IMR-90 (cell line): Measurements from ENCODE around the gene ACOX2. TPM values are rescaled to one million over a fixed set of nuclear protein-coding genes. Genes with fewer than 3 reads are reported as not detected.
A peak's percentile ranks its signal among the peaks of the same experiment; 100 is the strongest.

Experiments used
- ATAC-seq: fragments of 200-7000 bp; cut with Tn5 transposase; 2 replicates; pipeline ENCODE4 v1.9.1; 2020; ENCODE audit warnings: low read depth, mild to moderate bottlenecking, moderate library complexity
- BruUV-seq: library from RNA; stranded (reverse); fragments of 400-500 nt; replicated peaks from 2 replicates; lab custom pipeline; 2021; lab: Mats Ljungman, UMichigan
- CTCF ChIA-PET: fragments of 300-600 bp; formaldehyde crosslinking; extraction: SDS; loops from one replicate; lab custom pipeline; 2021; ENCODE audit warnings: antibody characterized with exemption; lab: Yijun Ruan, JAX
- POLR2A ChIA-PET: fragments of 300-600 bp; sonication (Branson Sonifier 250); formaldehyde crosslinking; loops from one replicate; lab custom pipeline; 2022; ENCODE audit warnings: antibody characterized with exemption; ENCODE audit not compliant: unreplicated experiment; lab: Charles Lee
- DNase-seq: peaks from one replicate; pipeline ENCODE4 v3.0.0; 2013
- H2AFZ ChIP-seq: replicated peaks from 2 replicates; pipeline ENCODE3; 2013; ENCODE audit warnings: low read length, mild to moderate bottlenecking; ENCODE audit not compliant: poor library complexity
- H2AK5ac ChIP-seq: 2 replicates; pipeline ENCODE4 v1.6.1; 2013; ENCODE audit warnings: low read depth, low read length, inconsistent platforms
- H2AK9ac ChIP-seq: replicated peaks from 2 replicates; pipeline ENCODE3; 2013; ENCODE audit warnings: mild to moderate bottlenecking, low read depth, low read length, moderate library complexity; ENCODE audit not compliant: poor library complexity
- H2BK120ac ChIP-seq: 2 replicates; pipeline ENCODE4 v1.6.1; 2013; ENCODE audit warnings: low read depth, low read length, inconsistent platforms
- H2BK15ac ChIP-seq: 3 replicates; pipeline ENCODE4 v1.6.1; 2013; ENCODE audit warnings: low read depth, low read length, inconsistent platforms
- H2BK20ac ChIP-seq: 2 replicates; pipeline ENCODE4 v1.6.1; 2013; ENCODE audit warnings: low read depth, mild to moderate bottlenecking, inconsistent platforms, low read length, moderate library complexity
- H2BK5ac ChIP-seq: 2 replicates; pipeline ENCODE4 v1.6.1; 2013; ENCODE audit warnings: mild to moderate bottlenecking, low read depth, low read length, inconsistent platforms; ENCODE audit not compliant: poor library complexity, severe bottlenecking
- H3K14ac ChIP-seq: replicated peaks from 2 replicates; pipeline ENCODE4 v1.6.1; 2013; ENCODE audit warnings: low read depth, low read length, inconsistent platforms
- H3K18ac ChIP-seq: 2 replicates; pipeline ENCODE4 v1.6.1; 2013; ENCODE audit warnings: low read depth, low read length, control low read depth
- H3K23ac ChIP-seq: 2 replicates; pipeline ENCODE4 v1.6.1; 2013; ENCODE audit warnings: low read depth, low read length, inconsistent platforms
- H3K27ac ChIP-seq: 2 replicates; pipeline ENCODE4 v1.5.1; 2013; ENCODE audit warnings: mild to moderate bottlenecking, control low read depth, low read length; ENCODE audit not compliant: insufficient read depth
- H3K27me3 ChIP-seq: 2 replicates; pipeline ENCODE4 v1.6.1; 2013; ENCODE audit warnings: low read length; ENCODE audit not compliant: control insufficient read depth, insufficient read depth
- H3K36me3 ChIP-seq: 2 replicates; pipeline ENCODE4 v1.6.1; 2013; ENCODE audit warnings: low read length, mixed read lengths; ENCODE audit not compliant: control insufficient read depth, insufficient read depth
- H3K4ac ChIP-seq: 2 replicates; pipeline ENCODE4 v1.6.1; 2013; ENCODE audit warnings: low read depth, low read length, inconsistent platforms
- H3K4me1 ChIP-seq: 2 replicates; pipeline ENCODE4 v1.6.1; 2013; ENCODE audit warnings: low read length, mixed read lengths; ENCODE audit not compliant: control insufficient read depth, insufficient read depth
- H3K4me2 ChIP-seq: 2 replicates; pipeline ENCODE4 v1.6.1; 2013; ENCODE audit warnings: low read depth, mild to moderate bottlenecking, control low read depth, low read length, moderate library complexity
- H3K4me3 ChIP-seq: 2 replicates; pipeline ENCODE4 v1.5.1; 2013; ENCODE audit warnings: low read depth, mild to moderate bottlenecking, control low read depth, low read length, moderate library complexity; ENCODE audit not compliant: insufficient read depth
- H3K56ac ChIP-seq: 2 replicates; pipeline ENCODE4 v1.6.1; 2013; ENCODE audit warnings: low read length, inconsistent platforms; ENCODE audit not compliant: insufficient read depth; ENCODE audit errors: extremely low read depth
- H3K79me1 ChIP-seq, 2 experiments: 2 replicates each; pipeline ENCODE4 v1.6.1; 2013; ENCODE audit warnings: low read length in 2 of 2, inconsistent platforms in 1 of 2, low read depth in 1 of 2
- H3K9ac ChIP-seq: 2 replicates; pipeline ENCODE4 v1.6.1; 2013; ENCODE audit warnings: low read depth, low read length, control low read depth
- H3K9me1 ChIP-seq: 2 replicates; pipeline ENCODE4 v1.6.1; 2013; ENCODE audit warnings: low read length, inconsistent platforms; ENCODE audit not compliant: insufficient read depth
- H3K9me3 ChIP-seq: 2 replicates; pipeline ENCODE4 v1.6.1; 2013; ENCODE audit warnings: low read length; ENCODE audit not compliant: control insufficient read depth, insufficient read depth
- H4K20me1 ChIP-seq: 2 replicates; pipeline ENCODE4 v1.6.1; 2013; ENCODE audit warnings: low read length, inconsistent platforms; ENCODE audit not compliant: insufficient read depth
- H4K5ac ChIP-seq: 2 replicates; pipeline ENCODE4 v1.6.1; 2013; ENCODE audit warnings: mild to moderate bottlenecking, low read depth, low read length, control low read depth
- H4K8ac ChIP-seq, 2 experiments: 2 replicates each; pipeline ENCODE4 v1.6.1; 2013; ENCODE audit warnings: low read depth in 2 of 2, low read length in 2 of 2, control low read depth in 1 of 2, inconsistent platforms in 1 of 2
- H4K91ac ChIP-seq: 2 replicates; pipeline ENCODE4 v1.6.1; 2013; ENCODE audit warnings: low read depth, low read length, inconsistent platforms; ENCODE audit not compliant: insufficient read depth
- MAFK ChIP-seq: IDR thresholded peaks from 2 replicates; pipeline ENCODE4 v1.6.1; 2012; ENCODE audit warnings: low read depth, low read length, improper control_type of control experiment
- USF2 ChIP-seq: fragments of 150-350 bp; IDR thresholded peaks from 2 replicates; pipeline ENCODE4 v1.6.1; 2017; ENCODE audit warnings: mild to moderate bottlenecking, antibody characterized with exemption, low read length, low read depth
- WGBS, 2 experiments: methylation state at CpG; one replicate each; pipeline versions ENCODE4 v1.1.5 to v1.1.7; 2013; ENCODE audit warnings: missing lambda C conversion rate in 2 of 2; ENCODE audit not compliant: insufficient read length in 1 of 2; ENCODE audit errors: extremely low coverage in 2 of 2; 5-methylcytosine and 5-hydroxymethylcytosine counted together
- dilution Hi-C: fragments of 300-500 bp; cut with HindIII; formaldehyde crosslinking; loops from one replicate; pipeline ENCODE4 v1.14.3; 2018; ENCODE audit warnings: low sequenced_read_pairs; ENCODE audit not compliant: unreplicated experiment
- in situ Hi-C: fragments of 300-500 bp; cut with MboI; formaldehyde crosslinking; loops from 3 replicates; pipeline ENCODE4 v1.14.3; 2019; ENCODE audit warnings: low sequenced_read_pairs, inconsistent platforms, mixed read lengths
- intact Hi-C: fragments of 100-400 bp; cut with micrococcal nuclease; formaldehyde crosslinking; loops from 2 replicates; pipeline ENCODE4 v1.10.0; 2022
- polyA plus RNA-seq, 3 experiments: library from polyadenylated mRNA; depleted of rRNA; stranded (reverse); fragments of >200 nt; gene quantifications; 2 replicates each; pipeline ENCODE4 v1.2.3, GENCODE V29; 2012; ENCODE audit warnings: low replicate concordance in 1 of 3
- total RNA-seq: library from RNA; depleted of rRNA; stranded (reverse); fragments of >200 nt; gene quantifications from 2 replicates; pipeline ENCODE4 v1.2.3, GENCODE V29; 2012

The ACOX2 gene
- total and polyA plus RNA-seq, 2 of the 4 experiments (the other 2 are of a cell fraction), result 15.6 to 32.9 TPM

GRCh38 chr3:58520403-58521335 lies 16.3 kb downstream of the ACOX2 start:
- no peak overlapping the region for H3K14ac ChIP-seq
- intact Hi-C loops, result no loop called here
- no peak overlapping the region for H3K27ac ChIP-seq
- POLR2A ChIA-PET, result no interaction called here
- no peak overlapping the region for H2AFZ ChIP-seq
- H3K9me3 ChIP-seq, result no peaks in the 10 kb centered on the region
- no TSS peak for BruUV-seq
- peak; percentile 32; the same call in 1 of the 2 replicates for ATAC-seq
- 100% methylated on average over 1 of the region's 8 CpGs; no CpG with 5 or more reads in 1 of the 2 experiments for WGBS, 2 experiments
- H4K91ac ChIP-seq, result no peak overlapping the region
- no peak overlapping the region for H4K8ac ChIP-seq
- H3K9ac ChIP-seq, result no peak overlapping the region
- no peak overlapping the region for H2AK9ac ChIP-seq
- no peaks in the 10 kb centered on the region for H3K4me1 ChIP-seq
- H2BK20ac ChIP-seq, result no peak overlapping the region
- H4K20me1 ChIP-seq, result no peaks in the 10 kb centered on the region; the same call in 1 of the 2 replicates
- H3K4ac ChIP-seq, result no peak overlapping the region
- H3K23ac ChIP-seq, result no peak overlapping the region
- H3K36me3 ChIP-seq, result peaks cover 12% of the 10 kb centered on the region; the same call in 1 of the 2 replicates
- H3K56ac ChIP-seq, result no peak overlapping the region
- H3K9me1 ChIP-seq, result no peaks in the 10 kb centered on the region; the same call in 1 of the 2 replicates
- no peak overlapping the region for H4K5ac ChIP-seq
- peak; percentile 46; the same call in 1 of the 2 replicates for TF ChIP-seq USF2
- TF ChIP-seq MAFK, result no peak
- no peak for DNase-seq
- no peaks in the 10 kb centered on the region for H3K27me3 ChIP-seq
- no peak overlapping the region for H3K4me3 ChIP-seq
- CTCF ChIA-PET, result interaction anchor here (1.6 kb wide), 1 partner anchor 11 kb away, joined by 3 read pairs; no protein-coding TSS in a partner anchor
- H3K79me1 ChIP-seq, result no peaks in the 10 kb centered on the region
- dilution Hi-C loops, result no loop called here
- H2BK5ac ChIP-seq, result no peak overlapping the region
- no peak overlapping the region for H2BK120ac ChIP-seq
- in situ Hi-C loops, result no loop called here
- H2BK15ac ChIP-seq, result no peak overlapping the region
- no peak overlapping the region for H3K4me2 ChIP-seq
- no peak overlapping the region for H3K18ac ChIP-seq
- no peak overlapping the region for H2AK5ac ChIP-seq
